COLO668 (cell line): ENCODE results near the gene PEMT.

Experiments
- DNase-seq: peaks from one replicate; lab custom pipeline; 2025; ENCODE audit not compliant: unreplicated experiment; lab: John Stamatoyannopoulos, UW

Gene PEMT

DNA sequence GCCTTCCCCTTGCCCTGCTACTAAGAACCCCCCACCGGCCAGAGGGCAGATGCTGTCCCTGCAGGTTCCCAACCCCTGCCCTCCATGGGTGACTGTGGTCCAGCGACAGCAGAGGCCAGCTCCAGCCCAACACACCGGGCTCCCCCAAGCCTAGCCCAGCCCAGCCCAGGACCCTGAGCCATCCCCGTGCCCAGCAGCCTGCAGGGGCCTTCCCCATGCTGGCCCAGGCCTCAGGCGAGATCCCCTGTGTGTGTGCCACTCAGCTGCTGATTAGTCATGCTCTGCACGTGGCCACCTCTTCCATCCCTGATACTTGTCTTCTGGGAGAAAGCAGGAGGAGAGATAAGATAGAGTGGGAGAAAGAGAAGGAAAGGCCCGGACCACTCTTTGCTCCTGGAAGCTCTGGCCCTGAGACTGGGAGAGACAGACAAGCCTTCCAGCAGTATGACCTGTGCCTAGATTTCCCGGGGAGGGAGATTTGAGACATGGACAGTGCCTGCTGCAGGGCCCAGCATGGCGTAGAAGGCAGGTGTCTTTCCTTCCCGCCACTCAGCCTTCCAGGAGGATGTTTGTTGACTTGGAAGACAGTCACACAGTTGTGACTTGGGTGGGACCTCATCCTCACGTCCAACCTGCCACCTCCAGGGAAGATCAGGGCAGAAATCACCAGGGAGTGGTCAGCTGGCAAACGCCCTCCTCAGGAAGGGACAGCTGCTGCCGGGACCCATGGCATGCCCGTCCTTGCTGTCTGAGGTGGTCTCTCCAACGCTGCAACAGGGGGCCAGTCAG lies 54.0 kb downstream of the PEMT start:
- DNase-seq, result peak; percentile 24

DNA sequence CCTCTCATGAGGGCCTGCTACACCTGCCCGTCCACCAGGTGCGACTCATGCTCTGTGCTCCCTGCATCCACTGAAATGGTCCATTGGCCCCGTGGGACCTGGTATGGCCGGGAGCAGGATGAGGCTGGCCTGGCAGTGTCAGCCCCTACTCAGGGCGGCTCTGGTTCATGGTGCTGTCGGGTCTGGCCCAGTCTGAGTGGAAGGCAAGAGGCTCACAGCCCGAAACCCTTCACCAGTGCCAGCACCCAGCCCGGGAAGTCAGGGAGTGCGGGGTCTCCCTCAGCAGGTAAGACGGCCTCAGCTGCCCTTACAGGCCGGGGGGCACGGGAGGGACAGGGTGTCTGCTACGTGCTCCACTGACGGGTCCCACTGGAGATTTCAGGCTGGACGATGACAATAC lies 54.8 kb downstream of the PEMT start:
- DNase-seq, result peak; percentile 41

DNA sequence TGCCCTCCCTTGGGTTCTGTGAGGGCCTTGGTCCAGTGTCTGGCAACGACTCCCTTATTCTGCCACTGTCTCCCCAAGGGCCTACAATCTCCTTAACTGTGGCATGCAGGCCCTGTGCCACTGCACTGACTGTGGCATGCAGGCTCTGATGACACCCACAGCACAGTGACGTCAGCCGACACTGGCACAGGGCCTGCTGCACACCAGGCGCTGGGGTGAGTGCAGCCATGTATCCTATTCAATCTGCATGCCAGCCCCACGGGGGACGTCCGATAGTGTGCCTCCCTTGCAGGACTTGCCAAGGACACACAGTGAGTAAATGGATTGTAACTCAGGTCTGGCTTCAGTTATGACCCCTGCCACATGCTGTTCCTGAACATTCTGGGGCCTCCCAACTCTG lies 55.6 kb downstream of the PEMT start:
- no peak for DNase-seq

DNA sequence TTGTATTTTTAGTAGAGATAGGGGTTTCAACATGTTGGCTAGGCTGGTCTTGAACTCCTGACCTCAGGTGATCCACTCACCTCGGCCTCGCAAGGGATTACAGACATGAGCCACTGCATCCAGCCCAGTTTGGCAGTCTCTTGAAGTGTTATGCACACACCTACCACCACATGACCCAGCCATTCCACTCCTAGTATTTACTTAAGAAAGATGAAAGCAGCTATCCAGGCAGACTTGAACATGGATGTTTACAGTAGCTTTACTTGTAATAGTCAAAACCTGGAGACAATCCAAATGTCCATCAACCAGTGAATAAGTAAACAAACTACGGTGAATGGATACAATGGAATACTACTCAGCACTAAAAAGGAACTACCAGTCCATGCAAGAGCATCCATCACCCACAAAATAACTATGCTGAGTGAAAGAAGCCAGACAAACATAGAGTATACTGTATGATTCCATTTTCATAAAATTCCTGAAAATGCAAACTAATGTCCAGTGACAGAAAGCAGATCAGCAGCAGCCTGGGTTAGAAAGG lies 57.5 kb downstream of the PEMT start:
- DNase-seq, result peak; percentile 40

DNA sequence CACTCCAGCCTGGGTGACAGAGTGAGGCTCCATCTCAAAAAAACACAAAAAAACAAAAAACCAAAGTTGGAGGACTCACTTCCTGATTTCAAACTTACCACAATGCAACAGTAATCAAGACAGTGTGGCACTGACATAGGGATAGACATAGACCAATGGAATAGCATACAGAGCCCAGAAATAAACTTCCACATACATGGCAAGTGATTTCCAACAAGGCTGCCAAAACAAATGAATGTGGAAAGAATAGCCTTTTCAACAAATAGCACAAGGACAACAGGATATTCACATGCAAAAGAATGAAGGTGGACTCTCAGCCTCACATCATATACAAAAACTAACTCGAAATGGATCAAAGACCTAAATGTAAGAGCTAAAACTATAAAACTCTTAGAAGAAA lies 58.5 kb downstream of the PEMT start:
- no peak for DNase-seq

DNA sequence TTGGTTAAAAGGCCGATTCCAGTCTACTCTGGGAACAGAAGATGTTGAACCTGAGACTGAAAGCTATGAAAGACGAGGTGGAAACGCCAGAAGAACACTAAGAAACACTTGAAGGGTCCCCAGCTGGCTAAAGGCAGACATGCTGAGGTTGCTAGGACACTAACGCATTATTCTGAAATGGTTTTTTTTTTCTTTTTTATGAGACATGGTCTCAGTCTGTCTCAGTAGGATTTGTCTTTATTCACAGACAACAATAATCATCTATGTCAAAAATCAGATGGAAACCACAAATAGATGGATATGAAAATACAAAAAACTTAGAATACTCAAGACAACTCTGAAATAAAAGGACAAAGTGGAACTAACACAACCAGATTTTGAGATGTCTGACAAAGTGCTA lies 60.4 kb downstream of the PEMT start:
- no peak for DNase-seq

DNA sequence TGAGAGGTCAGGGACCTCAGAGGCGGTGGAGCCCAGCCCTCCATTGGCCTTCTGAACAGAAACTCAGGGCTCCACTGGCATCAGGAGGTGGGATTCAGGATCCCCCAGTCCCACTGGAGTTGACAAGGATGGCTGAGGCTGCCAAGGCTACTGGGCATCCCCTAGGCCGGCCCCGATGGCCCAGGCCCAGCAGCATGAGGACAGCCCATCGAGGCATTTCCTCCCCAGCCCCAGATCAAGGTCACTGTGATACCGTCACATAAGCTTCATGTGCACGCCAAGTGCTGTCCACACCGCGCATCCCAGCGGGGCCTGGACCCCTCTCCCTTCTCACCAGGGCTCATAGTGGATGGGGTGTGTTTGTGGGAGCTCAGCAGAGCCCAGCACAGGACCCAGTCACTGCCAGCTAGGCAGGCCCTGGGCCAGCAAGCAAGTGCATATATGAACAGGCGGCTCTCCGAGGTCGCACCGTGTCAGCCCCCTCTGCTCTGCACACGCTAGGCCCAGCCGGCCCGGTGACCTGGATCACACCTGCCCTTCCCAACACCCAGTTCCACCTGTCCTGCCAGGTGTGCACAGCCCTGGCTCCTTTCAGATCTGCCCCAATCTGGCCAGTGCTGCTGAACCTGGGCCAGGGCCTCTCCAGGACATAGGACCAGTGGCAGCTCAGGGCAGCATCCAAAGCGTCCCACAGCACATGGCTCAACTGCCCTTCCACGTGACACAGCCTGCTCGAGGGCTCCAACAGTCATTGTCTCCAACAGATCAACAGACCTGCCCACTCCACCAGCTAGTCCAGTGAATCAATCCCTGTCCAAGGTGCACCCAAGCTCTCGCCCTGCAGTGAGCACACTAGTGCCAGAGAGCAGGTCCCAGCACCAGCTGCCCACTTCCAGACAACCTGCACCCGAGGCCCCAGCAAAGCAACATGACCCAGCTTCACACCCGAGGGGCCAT lies 62.5 kb downstream of the PEMT start:
- DNase-seq, result peak; percentile 57

DNA sequence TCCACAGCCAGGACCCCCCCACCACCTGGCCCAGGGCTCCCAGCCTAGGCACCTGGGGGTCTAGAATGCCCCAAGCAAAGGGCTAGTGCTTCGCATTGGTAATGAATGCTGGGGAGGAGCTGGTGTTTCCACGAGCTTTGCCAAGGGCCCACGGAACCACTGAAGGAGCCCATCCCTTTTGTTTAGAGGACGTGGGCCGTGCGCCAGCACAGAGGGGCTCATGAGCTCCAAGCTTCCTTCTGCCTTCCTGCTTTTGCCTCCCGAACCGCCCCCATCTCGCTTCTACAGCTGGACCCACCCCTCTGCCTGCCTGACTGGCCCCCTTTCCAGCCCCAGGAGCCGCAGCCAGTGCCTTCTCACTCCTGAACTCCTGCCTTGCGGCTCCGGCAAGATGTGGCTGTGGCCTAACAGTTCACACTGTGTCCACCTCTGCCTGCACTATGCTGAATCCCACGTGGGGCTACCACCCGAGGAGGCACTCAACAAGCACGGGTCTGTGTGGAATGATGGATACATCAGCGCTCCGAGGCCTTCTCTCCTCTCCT lies 63.5 kb downstream of the PEMT start:
- no peak for DNase-seq

DNA sequence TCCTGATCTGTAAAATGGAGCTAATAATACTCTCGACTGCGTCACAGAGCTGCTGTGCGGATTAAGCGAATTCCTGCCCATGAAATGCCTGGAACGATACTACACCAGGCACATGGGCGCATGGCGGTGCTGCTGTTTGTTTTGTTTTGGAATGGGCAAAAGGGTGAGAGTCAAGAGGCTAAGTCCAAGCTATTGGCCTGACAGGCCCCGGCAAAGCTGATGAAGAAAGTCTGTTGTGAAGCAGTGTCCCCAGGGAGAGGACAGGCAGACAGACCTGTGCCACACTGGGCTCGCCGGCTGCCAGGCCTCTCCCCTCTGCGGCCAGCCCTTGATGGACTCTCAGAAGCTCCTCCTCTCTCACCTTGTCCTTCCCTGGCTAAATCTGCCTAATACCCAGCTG lies 64.0 kb downstream of the PEMT start:
- no peak for DNase-seq

DNA sequence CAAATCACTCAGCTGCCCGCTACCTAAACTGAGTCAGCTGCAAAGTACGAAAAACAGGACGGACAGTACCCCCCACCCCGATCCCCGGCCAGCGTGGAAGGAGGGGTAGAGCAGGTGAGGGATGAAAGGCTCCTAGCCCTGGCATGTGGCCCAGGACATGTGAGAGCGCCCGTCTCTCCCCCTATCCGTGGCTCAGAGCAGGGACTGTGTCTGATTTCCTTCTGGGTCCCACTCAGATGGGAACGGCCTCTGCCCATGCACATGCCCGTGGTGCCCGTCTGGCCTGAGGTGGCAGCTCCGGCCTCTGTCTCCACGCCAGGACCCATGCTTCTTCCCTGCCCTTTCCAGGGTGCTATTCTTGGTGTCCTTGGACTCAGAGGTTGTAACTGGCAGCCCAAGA lies 65.1 kb downstream of the PEMT start:
- no peak for DNase-seq

DNA sequence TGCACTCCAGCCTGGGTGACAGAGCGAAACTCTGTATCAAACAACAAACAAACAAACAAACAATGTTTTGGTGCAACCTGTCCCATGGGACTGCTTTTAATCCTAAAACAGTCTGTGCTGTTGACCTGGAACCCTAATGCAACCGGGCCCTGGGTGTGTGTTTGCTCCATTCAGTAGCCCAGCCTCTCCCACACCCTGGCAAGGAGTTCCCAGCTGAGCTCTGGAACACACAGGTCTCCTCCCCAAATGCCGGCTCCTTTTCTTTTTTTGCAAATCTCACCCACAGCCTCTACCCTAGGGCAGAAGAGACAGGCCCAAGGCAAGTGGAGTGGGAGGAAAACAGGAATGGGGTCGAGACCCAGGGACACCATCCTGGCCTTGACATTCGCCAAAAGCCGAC lies 65.6 kb downstream of the PEMT start:
- DNase-seq, result no peak

DNA sequence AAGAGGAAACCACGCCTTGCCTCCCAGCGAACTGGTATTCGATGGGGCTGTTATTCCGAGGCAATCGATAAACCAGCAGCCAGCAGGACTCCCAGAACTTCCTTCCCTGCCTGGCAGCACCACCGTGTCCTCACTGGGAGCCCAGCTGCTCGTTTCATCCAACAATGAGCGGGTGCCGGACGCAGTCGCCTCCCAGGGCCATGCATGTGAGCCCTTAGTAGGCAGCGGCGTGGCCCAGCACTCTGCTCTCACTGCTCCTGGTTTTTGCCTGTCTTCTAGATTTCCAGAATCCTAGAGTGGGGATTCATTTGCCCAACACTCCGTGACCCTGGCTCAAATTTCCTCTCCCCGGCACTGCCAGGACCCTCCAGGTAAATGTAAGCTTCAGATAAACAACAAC lies 66.2 kb downstream of the PEMT start:
- peak; percentile 50 for DNase-seq

DNA sequence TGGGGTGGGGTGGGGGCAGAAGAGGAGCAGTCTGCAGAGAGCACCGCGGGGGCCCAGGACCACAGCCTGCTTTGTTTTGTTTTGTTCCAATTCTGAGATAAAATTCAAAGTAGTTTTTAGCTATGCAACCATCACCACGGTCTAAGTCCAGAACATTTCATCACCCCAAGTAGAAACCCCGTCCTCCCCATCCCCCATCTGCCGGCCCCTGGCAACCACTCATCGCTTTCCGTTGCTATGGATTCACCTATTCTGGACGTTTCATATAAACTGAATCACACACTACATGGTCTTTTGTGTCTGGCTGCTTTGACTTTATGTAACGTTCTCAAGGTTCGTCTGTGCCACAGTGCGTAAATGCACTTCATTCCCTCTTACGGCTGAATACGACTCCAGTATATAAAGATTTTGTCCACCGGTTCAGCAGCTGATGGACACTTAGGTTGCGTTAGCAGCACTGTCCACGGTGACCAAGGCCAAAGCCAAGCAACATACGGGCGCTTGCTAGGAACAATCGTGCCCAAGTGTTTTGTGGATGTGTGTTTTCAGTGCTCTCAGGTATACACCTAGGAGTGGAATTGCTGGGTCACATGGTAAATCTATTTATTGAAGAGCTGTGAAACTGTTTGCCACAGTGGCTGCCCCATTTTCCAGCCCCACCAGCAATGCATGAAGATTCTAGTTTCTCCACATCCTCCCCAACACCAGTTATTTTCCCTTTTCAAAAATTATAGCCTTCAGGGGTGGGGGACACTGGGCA lies 67.6 kb downstream of the PEMT start:
- DNase-seq, result no peak

DNA sequence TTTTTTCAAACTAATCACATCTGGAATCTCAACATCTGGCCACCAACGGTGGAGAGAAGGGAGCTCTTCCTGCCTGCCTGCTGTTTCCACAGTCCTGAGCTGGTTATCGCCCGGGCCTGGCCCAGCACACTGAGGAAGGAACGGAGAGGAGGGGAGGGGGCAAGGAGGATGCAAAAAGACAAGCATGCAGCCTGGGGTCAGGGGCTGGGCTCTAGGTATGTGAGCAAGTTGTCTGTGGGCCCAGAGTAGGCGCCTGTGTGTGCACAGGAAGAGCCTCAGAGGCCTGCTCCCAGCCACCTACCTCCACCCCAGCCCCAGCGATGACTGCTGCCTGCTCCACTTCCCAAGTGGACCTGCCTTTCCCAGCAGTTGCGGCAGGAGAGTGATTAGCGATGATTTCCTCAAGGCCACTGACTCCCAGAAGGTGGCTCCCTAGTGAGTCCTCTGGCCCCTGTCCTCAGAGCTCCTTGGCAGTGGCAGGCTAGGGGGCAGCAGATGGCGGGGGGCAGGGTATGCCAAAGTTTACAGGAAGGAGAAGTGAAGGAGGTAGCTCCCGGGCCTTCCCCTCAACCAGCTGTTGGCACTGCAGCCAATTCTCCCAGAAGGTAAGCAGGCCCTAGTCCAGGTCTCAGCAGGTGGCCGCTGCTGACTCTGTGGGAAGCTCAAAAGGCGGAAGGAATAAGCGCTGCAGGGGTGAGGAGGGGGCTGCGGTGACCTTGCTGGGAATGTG lies 68.3 kb downstream of the PEMT start:
- peak; percentile 45 for DNase-seq

DNA sequence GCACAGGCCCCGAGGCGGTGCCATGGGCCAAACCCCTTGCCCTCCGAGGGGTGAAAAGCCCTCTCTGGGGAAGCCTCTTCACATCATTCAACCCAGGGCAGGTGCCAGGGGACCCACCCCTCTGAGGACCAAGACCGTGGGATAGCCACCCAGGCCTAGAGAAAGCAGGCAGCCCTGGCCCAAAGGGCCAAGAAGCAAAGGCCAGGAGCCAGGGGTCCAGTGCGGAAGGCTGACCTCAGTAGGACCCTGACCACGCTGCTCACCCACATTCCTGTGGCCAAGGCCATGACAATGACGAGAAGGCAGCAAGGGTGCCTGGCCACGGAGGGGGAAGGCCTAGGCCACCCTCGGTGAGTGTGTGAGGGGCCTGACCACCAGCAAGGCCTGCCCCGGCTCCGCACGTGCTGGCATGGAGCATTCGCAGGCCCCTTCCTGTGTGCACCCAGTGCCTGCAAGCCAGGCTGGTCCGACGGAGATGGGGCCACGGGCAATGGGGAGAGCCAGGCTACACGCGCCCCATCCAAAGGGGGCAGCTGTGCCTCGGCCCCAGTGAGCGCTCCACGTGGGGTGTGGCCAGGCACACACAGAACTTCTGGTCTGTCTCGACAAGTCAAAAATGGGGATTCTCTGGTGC lies 70.8 kb downstream of the PEMT start:
- no peak for DNase-seq

DNA sequence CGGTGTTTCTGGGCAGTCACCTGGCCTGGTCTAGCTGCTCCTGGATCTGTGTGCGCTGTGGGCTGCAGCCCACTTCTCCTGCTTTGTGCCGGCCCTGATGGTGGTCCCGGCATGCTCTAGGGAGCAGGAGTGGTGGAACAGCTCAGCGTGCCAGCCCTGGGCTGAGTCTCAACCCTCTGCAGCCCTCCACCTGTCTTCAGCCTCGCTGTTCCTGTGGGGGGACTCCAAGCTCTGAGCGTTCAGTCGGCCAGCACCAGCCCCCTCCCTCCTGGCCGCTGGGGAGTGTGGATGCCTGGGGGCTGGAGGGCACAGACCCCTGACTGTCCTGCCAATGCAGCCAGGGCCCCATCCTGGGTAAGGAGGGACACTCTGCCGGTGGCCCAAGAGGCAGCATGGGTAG lies 71.6 kb downstream of the PEMT start:
- no peak for DNase-seq

DNA sequence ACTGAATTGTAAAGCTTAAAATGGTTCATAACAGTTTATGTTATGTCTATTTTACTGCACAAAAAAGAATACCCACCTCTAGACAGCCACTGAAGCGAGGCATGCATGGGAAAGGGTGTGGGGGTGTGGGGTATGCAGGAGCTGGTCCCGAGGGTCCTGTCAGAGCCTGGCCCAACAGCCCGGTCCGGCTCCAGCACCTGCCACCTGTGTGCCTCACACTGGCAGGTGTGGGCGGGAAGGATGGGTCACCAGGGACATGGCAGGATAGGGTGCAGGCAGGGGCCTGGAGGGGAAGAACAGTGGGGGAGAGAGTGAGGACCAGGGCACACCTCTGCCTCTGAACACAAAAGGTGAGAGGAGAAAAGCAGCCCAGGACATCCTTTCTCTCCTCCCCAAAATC lies 72.6 kb downstream of the PEMT start:
- no peak for DNase-seq

DNA sequence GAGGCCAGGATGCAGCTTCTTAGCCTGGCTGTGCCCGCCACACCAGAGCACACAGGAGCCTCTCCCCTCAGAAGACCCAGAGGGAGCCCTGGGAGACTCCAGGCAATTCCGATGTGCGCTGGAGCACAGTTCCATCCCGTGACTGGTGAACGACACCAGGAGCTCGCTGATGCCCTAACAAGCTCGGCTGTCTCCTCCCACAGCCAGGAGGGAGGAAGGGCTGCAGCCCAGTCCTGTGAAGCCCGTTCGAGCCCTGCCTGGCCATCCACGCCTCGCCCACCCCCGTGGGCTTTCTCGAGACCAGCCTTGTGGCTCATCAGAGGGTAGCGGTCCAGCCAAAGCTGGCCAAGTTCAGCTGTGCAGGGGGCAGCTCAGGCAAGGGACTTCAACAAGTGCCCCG lies 73.5 kb downstream of the PEMT start:
- peak; percentile 61 for DNase-seq

DNA sequence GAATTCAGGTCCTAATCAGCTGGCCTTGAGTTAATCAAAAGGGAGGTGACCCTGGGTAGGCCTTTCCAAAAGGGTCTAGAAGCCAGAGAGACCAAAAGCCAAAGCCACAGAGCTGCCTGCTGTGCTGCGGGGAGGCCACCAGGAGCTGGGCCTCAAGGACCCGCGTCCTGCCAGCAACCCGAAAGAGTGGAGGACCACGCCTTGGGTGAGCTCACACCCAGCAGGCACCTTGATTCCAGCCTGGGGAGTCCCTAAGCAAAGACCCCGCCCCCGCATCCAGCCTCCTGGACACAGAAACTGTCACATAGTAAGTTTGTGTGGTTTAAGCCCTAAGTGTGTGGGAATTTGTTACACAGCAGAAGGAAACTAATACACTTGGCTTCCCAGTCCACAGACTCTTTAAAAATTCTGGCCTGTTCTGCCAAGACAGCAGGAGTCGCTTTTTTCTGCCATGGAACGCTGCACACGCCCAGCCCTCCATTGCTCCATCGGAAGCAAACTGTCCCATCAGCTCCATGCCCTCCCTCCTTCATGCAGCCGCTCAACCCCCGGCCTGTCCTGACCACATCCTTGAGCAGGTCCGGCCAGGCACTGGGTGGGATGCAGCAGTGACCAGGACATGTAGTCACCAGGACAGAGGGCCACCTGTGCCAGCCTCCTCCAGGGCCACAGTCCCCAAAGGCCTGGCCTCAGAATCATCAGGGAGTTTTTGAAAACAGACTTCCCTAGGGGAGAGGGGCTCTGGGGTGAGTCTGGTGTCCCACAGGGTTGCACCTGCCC lies 74.4 kb downstream of the PEMT start:
- DNase-seq, result peak; percentile 59
